ENCODE results near the gene CSPG5.
A peak's percentile ranks its signal among the peaks of the same experiment; 100 is the strongest.

The CSPG5 gene, protein sequence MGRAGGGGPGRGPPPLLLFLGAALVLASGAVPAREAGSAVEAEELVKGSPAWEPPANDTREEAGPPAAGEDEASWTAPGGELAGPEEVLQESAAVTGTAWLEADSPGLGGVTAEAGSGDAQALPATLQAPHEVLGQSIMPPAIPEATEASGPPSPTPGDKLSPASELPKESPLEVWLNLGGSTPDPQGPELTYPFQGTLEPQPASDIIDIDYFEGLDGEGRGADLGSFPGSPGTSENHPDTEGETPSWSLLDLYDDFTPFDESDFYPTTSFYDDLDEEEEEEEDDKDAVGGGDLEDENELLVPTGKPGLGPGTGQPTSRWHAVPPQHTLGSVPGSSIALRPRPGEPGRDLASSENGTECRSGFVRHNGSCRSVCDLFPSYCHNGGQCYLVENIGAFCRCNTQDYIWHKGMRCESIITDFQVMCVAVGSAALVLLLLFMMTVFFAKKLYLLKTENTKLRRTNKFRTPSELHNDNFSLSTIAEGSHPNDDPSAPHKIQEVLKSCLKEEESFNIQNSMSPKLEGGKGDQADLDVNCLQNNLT

DNA sequence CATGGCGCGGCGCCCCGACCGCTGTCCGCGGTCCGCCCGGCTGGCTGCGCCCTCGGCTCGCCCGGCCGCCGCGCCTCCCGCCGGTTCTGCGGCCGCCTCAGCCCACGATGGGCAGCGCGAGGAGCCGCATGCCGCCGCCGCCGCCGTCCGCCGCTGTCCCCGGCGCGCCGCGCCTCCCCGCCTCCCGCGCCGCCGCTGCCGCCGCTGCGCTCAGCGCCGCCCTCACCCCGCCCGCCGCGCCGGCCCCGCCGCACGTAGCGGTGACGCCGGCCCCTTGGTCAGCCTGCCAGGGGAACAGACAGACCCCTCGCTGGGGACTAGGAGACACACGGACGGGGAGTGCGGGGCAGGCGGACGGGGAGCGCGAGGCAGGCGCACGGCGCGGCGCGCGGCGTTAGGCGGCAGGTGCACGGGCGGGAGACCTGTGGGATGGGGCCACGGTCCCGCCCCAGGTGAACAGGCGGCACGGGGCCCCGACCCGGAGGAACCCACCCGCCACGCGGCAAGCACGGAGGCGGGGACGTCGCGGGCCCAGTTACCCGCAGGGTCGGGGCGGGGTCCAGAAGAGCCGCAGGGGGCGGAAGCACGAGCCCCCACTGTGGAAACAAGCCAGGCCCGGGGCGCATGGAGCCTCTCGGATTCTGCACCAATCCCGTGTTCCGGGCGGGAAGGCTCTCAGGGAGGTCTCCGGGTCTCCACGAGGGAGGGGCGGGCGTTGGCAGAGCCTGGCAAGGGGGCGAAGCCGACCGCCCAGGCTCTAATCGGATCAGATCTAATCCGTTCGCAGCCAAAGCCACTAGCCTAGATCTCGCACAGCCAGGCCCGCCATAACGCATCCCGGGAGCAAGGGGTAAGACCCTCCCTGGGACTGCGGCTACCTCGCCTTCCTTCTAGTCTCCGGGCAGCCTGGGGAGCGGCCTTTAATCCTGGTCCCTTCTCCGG, at the start of gene CSPG5:
Gene CSPG5 (minus strand): TSS at position 175 of the 942 bp plus-strand sequence. CDS start 172 bp downstream, at position 3.
- peaks cover 4 to 5% of the 10 kb centered on the region in 2 donors for H3K4me1 ChIP-seq (ENCODE audit: control insufficient read depth in 2 of 2, insufficient read depth in 2 of 2, low read length in 2 of 2)
- peak within 1 kb of the TSS in 1 of 2 donors; percentile 16 for H3K9ac ChIP-seq (ENCODE audit: low read depth in 1 of 2, low read length in 2 of 2)
- H3K27me3 ChIP-seq (ENCODE audit: control insufficient read depth in 2 of 2, insufficient read depth in 2 of 2, low read length in 2 of 2) = peaks cover 19 to 23% of the 10 kb centered on the region in 2 donors
- no peaks in the 10 kb centered on the region for H3K9me3 ChIP-seq (ENCODE audit: control insufficient read depth in 2 of 2, low read length in 2 of 2)
- no peaks in the 10 kb centered on the region for H3K36me3 ChIP-seq (ENCODE audit: control insufficient read depth in 2 of 2, insufficient read depth in 2 of 2, low read length in 2 of 2)
- no peak within 1 kb of the TSS for H3K27ac ChIP-seq (ENCODE audit: low read depth in 2 of 2, low read length in 2 of 2)
- H3K4me3 ChIP-seq (ENCODE audit: low read length in 2 of 2) = peak within 1 kb of the TSS; percentile 52 to 55

DNA sequence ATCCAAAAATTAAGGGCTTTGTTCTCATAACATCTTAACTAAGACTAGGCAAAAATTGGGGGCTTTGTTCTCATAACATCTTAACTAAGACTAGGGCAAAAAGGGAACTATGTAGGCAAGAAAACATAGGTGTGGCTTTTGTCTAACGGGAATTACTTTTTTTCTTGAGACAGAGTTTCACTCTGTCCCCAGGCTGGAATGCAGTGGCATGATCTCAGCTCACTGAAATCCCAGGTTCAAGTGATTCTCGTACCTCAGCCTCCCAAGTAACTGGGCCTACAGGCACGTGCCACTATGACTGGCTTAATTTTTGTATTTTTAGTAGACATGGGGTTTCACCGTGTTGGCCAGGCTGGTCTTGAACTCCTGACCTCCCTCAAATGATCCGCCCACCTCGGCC, 49.8 kb upstream of the CSPG5 start:
- peaks cover 27 to 48% of the 10 kb centered on the region in 2 donors for H3K36me3 ChIP-seq (ENCODE audit: control insufficient read depth in 2 of 2, insufficient read depth in 2 of 2, low read length in 2 of 2)
- no peak overlapping the region for H3K27ac ChIP-seq (ENCODE audit: low read depth in 2 of 2, low read length in 2 of 2)
- H3K9ac ChIP-seq (ENCODE audit: low read depth in 1 of 2, low read length in 2 of 2) = no peak overlapping the region

DNA sequence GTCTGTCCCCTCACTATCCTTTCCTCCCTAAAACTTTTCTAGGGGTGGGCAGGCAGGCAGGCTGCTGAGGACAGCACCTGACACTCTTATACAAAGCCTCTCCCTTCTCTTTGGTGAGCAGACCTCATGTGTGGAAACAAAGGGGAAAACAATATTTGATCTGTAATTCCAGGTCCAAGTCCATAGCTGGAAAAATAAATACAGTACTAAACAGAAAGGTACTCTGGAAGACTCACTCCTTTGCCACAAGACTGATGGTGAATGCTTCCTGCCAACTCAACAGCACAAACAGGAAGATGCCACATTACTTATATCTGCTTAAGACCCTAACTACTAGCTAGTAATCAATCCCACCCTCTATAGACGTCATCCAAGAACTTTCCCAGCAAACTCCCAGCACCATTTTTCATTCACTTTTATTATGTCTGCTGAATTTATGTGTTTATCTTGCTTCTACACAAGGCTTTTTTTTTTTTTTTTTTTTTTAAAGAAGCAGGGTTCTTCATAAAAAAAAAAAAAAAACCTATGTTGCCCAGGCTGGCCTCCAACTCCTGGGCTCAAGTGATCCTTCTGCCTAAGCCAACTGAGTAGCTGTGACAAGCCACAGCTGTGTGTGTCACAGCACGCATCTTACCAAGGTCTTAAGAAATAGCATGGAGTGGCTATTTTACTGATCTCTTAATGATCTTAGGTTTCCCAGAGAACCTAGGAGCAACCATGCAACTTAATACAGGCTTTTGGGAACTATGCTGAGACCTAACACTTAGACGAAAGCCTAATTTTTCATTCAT, 44.2 kb upstream of the CSPG5 start:
- no peak overlapping the region for H3K4me3 ChIP-seq (ENCODE audit: low read length in 2 of 2)
- H3K36me3 ChIP-seq (ENCODE audit: control insufficient read depth in 2 of 2, insufficient read depth in 2 of 2, low read length in 2 of 2) = peaks cover 19 to 53% of the 10 kb centered on the region in 2 donors
- peak overlapping the region; percentile 9 to 21 for H3K27ac ChIP-seq (ENCODE audit: low read depth in 2 of 2, low read length in 2 of 2)
- H3K9ac ChIP-seq (ENCODE audit: low read depth in 1 of 2, low read length in 2 of 2) = no peak overlapping the region
- peaks cover 0 to 3% of the 10 kb centered on the region in 2 donors for H3K4me1 ChIP-seq (ENCODE audit: control insufficient read depth in 2 of 2, insufficient read depth in 2 of 2, low read length in 2 of 2)
- H3K9me3 ChIP-seq (ENCODE audit: control insufficient read depth in 2 of 2, low read length in 2 of 2) = no peaks in the 10 kb centered on the region
- H3K27me3 ChIP-seq (ENCODE audit: control insufficient read depth in 2 of 2, insufficient read depth in 2 of 2, low read length in 2 of 2) = no peaks in the 10 kb centered on the region

More for the DNA sequence above, 49.8 kb upstream of the CSPG5 start:
- Histone ChIP-seq H3K4me3 (ENCODE audit: low read length in 2 of 2) (no peak overlapping the region), H3K9me3 (ENCODE audit: control insufficient read depth in 2 of 2, low read length in 2 of 2) (no peaks in the 10 kb centered on the region), H3K4me1 (ENCODE audit: control insufficient read depth in 2 of 2, insufficient read depth in 2 of 2, low read length in 2 of 2) (no peaks in the 10 kb centered on the region), H3K27me3 (ENCODE audit: control insufficient read depth in 2 of 2, insufficient read depth in 2 of 2, low read length in 2 of 2) (no peaks in the 10 kb centered on the region)

DNA sequence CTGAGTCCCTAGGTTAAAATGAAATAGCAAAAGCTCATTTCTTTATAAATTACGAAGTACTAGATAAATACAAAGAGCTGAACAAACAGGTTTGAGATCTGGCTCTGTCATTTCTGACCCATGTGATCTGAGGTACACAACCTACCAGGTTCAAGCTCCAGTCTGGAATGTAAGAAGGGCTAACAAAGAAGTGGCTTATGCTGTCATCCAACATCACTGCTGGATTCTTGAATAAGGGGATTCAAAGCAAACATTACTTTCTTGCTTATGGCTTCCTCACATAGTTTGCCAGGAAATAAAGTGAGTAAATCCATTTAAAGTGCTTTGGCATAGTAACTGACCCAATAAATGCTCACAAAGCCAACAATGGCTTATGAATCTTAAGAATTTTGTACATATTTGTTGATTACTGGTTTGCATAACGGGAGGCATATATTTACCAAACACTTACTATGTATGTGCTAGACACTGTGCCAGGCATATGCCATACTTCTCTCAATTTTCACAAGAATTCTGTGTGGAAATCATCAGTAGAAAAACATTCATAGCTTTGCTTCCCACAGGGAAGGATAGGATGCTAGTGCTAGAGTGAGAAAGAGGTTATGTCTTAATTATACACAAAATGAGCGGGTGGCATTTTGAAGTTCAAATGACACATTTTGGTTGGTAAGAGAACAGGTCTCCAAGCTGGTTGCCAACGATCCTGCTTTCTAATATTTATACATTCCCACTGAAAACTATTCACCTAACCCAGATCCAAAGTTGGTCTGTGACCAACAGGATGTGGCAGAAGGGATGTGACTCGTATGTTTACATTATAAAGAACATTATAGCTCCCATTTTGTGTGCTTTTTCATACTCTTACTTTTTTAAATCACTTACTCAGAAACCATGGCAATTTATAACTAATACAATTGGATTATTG, 38.7 kb upstream of the CSPG5 start:
- no peaks in the 10 kb centered on the region for H3K9me3 ChIP-seq (ENCODE audit: control insufficient read depth in 2 of 2, low read length in 2 of 2)
- H3K27me3 ChIP-seq (ENCODE audit: control insufficient read depth in 2 of 2, insufficient read depth in 2 of 2, low read length in 2 of 2) = no peaks in the 10 kb centered on the region
- peaks cover 19 to 51% of the 10 kb centered on the region in 2 donors for H3K36me3 ChIP-seq (ENCODE audit: control insufficient read depth in 2 of 2, insufficient read depth in 2 of 2, low read length in 2 of 2)
- H3K4me1 ChIP-seq (ENCODE audit: control insufficient read depth in 2 of 2, insufficient read depth in 2 of 2, low read length in 2 of 2) = peaks cover 0 to 3% of the 10 kb centered on the region in 2 donors
- no peak overlapping the region for H3K9ac ChIP-seq (ENCODE audit: low read depth in 1 of 2, low read length in 2 of 2)
- H3K27ac ChIP-seq (ENCODE audit: low read depth in 2 of 2, low read length in 2 of 2) = no peak overlapping the region
- H3K4me3 ChIP-seq (ENCODE audit: low read length in 2 of 2) = no peak overlapping the region

DNA sequence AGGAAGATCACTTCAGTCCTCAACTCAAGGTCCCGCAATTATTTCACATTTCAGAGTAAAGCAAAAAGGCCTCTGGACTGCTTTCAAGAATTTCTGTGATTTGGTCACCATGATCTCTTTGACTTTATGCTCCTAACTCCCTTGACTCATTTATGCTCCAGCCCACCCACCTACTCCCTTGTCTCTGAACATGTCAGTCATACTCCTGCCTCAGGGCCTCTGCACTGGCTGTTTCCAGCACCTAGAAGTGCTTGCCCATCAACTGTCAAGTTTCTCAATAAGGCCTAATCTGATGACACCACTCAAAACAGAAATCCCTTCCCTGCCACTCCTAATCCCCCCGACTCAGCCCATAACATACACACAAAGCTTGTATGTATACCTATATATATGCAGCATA, 36.1 kb upstream of the CSPG5 start:
- H3K27me3 ChIP-seq (ENCODE audit: control insufficient read depth in 2 of 2, insufficient read depth in 2 of 2, low read length in 2 of 2) = no peaks in the 10 kb centered on the region
- H3K9ac ChIP-seq (ENCODE audit: low read depth in 1 of 2, low read length in 2 of 2) = no peak overlapping the region
- H3K4me1 ChIP-seq (ENCODE audit: control insufficient read depth in 2 of 2, insufficient read depth in 2 of 2, low read length in 2 of 2) = peaks cover 0 to 3% of the 10 kb centered on the region in 2 donors
- no peak overlapping the region for H3K4me3 ChIP-seq (ENCODE audit: low read length in 2 of 2)
- peaks cover 21 to 41% of the 10 kb centered on the region in 2 donors for H3K36me3 ChIP-seq (ENCODE audit: control insufficient read depth in 2 of 2, insufficient read depth in 2 of 2, low read length in 2 of 2)
- H3K9me3 ChIP-seq (ENCODE audit: control insufficient read depth in 2 of 2, low read length in 2 of 2) = no peaks in the 10 kb centered on the region
- H3K27ac ChIP-seq (ENCODE audit: low read depth in 2 of 2, low read length in 2 of 2) = no peak overlapping the region

DNA sequence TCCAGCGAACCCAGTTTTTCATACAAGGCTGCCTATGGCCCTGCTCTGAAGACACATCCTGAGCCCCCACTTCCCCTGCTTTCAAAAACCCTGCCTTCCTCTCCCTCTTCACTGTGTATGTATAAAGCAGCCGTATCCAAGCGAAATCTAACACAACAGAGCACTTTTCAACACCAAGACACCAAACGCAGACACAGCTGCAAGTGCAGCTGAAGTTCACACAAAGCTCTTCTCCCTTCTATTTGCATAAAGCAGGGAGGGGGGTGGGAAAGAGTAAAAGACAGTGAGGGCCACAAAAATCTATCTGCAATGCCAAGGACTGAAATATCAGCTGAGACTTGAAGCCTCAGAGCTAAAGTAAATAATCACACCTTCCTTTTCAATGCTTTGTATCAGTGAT, 35.1 kb upstream of the CSPG5 start:
- H3K9ac ChIP-seq (ENCODE audit: low read depth in 1 of 2, low read length in 2 of 2) = no peak overlapping the region
- no peak overlapping the region for H3K4me3 ChIP-seq (ENCODE audit: low read length in 2 of 2)
- no peak overlapping the region for H3K27ac ChIP-seq (ENCODE audit: low read depth in 2 of 2, low read length in 2 of 2)

DNA sequence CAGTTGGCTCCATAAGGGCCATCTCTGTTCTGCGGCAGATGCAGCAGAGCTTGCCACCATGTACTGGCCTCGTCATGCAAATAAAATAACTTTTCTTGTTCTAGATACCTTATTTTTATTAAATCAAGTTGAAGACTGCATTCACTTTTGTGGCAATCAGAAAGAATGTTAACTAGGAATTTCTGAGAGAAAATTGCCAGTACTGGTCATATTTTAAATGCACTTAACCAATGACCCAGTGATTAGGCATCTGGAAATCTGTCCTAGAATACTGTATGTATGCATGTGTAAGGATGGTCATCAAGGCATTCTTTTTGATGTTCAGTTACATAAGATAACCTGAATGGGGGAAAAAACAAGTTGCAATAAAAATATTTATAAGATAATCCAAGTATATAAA, 34.2 kb upstream of the CSPG5 start:
- Histone ChIP-seq H3K27ac (ENCODE audit: low read depth in 2 of 2, low read length in 2 of 2) (no peak overlapping the region), H3K36me3 (ENCODE audit: control insufficient read depth in 2 of 2, insufficient read depth in 2 of 2, low read length in 2 of 2) (peaks cover 21 to 34% of the 10 kb centered on the region in 2 donors), H3K4me3 (ENCODE audit: low read length in 2 of 2) (no peak overlapping the region), H3K9ac (ENCODE audit: low read depth in 1 of 2, low read length in 2 of 2) (no peak overlapping the region), H3K27me3 (ENCODE audit: control insufficient read depth in 2 of 2, insufficient read depth in 2 of 2, low read length in 2 of 2) (no peaks in the 10 kb centered on the region), H3K9me3 (ENCODE audit: control insufficient read depth in 2 of 2, low read length in 2 of 2) (no peaks in the 10 kb centered on the region), H3K4me1 (ENCODE audit: control insufficient read depth in 2 of 2, insufficient read depth in 2 of 2, low read length in 2 of 2) (no peaks in the 10 kb centered on the region)

More for the DNA sequence above, 35.1 kb upstream of the CSPG5 start:
- Histone ChIP-seq H3K27me3 (ENCODE audit: control insufficient read depth in 2 of 2, insufficient read depth in 2 of 2, low read length in 2 of 2) (no peaks in the 10 kb centered on the region), H3K36me3 (ENCODE audit: control insufficient read depth in 2 of 2, insufficient read depth in 2 of 2, low read length in 2 of 2) (peaks cover 17 to 37% of the 10 kb centered on the region in 2 donors), H3K4me1 (ENCODE audit: control insufficient read depth in 2 of 2, insufficient read depth in 2 of 2, low read length in 2 of 2) (no peaks in the 10 kb centered on the region), H3K9me3 (ENCODE audit: control insufficient read depth in 2 of 2, low read length in 2 of 2) (no peaks in the 10 kb centered on the region)

DNA sequence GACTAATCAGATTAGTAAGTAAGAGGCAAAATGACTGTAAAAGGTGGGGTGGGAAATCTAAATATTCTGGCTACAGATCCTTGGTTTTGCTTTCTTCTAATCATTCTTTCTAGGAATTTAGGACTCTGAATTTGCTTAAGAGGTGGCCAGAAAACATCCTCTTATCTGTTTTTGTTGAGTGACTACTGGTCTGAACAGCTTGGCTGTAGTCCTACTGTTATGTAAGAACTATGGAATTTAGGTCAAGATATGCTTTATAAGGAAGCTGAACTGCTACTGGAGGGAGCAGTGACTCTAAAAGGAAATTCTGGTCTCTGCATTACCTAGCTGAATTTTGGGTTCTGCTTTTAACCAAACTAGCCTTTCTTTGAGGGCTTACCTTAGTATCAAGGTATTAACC, 33.5 kb upstream of the CSPG5 start:
- Histone ChIP-seq H3K9me3 (ENCODE audit: control insufficient read depth in 2 of 2, low read length in 2 of 2) (no peaks in the 10 kb centered on the region), H3K4me1 (ENCODE audit: control insufficient read depth in 2 of 2, insufficient read depth in 2 of 2, low read length in 2 of 2) (peaks cover 3 to 5% of the 10 kb centered on the region in 2 donors), H3K9ac (ENCODE audit: low read depth in 1 of 2, low read length in 2 of 2) (no peak overlapping the region), H3K36me3 (ENCODE audit: control insufficient read depth in 2 of 2, insufficient read depth in 2 of 2, low read length in 2 of 2) (peaks cover 19 to 29% of the 10 kb centered on the region in 2 donors), H3K4me3 (ENCODE audit: low read length in 2 of 2) (no peak overlapping the region), H3K27me3 (ENCODE audit: control insufficient read depth in 2 of 2, insufficient read depth in 2 of 2, low read length in 2 of 2) (no peaks in the 10 kb centered on the region), H3K27ac (ENCODE audit: low read depth in 2 of 2, low read length in 2 of 2) (peak overlapping the region in 1 of 2 donors; percentile 14)

DNA sequence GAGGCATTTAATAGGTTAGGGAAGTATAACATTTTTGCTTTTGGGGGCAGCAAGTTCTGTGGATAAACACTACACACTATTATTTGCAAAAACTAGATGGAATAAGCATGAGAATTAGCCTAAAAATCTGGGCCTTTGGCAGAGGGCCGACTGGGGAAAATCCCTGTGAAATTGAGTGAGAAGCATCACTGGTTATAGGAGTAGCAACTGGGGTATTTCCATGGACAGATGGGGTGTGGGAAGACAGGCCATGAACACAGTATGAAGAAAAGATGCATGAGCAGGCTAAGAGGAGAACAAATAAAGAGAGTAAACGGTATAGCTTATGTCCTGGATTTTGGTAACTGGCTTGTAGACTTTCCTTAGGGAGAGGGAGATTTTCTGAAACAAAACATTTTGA, 32.9 kb upstream of the CSPG5 start:
- H3K36me3 ChIP-seq (ENCODE audit: control insufficient read depth in 2 of 2, insufficient read depth in 2 of 2, low read length in 2 of 2) = peaks cover 17 to 25% of the 10 kb centered on the region in 2 donors
- peaks cover 3 to 7% of the 10 kb centered on the region in 2 donors for H3K4me1 ChIP-seq (ENCODE audit: control insufficient read depth in 2 of 2, insufficient read depth in 2 of 2, low read length in 2 of 2)
- no peaks in the 10 kb centered on the region for H3K27me3 ChIP-seq (ENCODE audit: control insufficient read depth in 2 of 2, insufficient read depth in 2 of 2, low read length in 2 of 2)
- H3K9me3 ChIP-seq (ENCODE audit: control insufficient read depth in 2 of 2, low read length in 2 of 2) = no peaks in the 10 kb centered on the region
- H3K9ac ChIP-seq (ENCODE audit: low read depth in 1 of 2, low read length in 2 of 2) = no peak overlapping the region
- H3K4me3 ChIP-seq (ENCODE audit: low read length in 2 of 2) = no peak overlapping the region
- peak overlapping the region in 1 of 2 donors; percentile 14 for H3K27ac ChIP-seq (ENCODE audit: low read depth in 2 of 2, low read length in 2 of 2)
